Cortex of kidney (tissue), 1 donor: ENCODE data around the gene LARGE1.

Experiments
- DNase-seq: peaks from one replicate; lab custom pipeline; 2025; lab: John Stamatoyannopoulos, UW

Gene LARGE1

DNA sequence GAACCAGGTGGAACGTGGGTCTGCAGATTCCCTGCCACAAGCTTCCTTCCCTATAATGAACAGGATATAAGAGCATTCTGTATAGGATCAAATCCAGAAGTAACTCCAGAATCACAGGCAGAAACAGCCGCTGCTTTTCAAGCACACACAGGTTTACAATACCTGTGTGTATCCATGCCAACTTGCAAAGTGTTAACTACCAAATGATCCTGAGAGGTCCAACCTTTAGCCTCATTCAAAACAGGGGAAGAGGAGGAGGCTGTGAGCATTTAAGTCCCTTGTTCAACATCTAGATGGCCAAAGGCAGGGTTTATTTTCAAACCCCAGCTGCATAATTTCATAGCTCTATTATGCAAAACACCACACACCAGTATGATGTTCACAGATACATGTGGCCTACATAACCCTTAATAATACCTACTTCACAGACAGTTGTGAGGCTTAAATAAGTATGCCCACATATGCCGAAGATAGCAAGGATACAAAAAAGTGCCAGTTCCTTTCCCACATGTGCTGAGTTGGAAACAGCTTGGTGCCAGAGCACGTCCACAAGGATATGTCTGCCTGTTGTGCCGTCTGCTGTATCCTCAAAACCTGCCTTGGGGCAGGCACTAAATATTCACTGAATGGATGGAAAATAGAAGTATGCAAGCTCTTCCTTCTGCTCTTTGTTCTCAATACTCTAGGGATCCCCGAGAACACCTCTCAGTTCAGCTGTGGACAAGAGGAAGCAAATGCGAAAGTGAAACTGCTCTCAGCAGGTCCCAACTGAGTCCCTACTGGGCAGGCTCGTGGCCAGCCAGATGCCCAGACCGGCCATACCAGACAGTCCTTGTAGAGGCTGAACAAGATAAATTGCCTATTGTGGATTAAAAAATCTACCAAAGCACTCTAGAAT lies 66.8 kb downstream of the LARGE1 start:
- no peak for DNase-seq

DNA sequence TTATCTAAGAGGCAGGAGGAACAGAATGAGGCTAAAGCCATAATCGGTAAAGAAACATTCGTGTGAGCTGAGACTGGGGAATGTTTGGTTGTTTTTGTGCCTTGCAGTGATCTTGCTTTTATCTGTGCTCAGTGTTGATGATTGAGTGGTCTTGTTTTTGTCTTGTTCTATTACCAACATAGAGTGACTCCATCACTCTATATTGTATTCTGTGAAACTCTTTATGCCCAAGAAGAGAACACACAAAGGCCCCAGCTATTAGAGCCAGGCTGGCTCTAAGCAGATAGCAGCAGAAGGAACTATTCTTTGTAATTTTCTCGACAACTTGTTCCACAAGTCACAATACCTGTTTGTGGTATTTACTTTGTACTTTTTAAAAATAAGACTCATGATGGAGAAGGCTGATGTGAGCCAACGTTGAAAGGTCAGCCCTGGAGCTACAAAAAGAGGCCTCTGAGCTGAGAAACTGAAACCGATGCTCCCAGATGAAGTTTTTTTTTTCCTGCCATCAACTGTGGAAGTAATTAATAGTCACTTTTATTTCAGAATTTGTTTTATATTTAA lies 68.4 kb downstream of the LARGE1 start:
- no peak for DNase-seq

DNA sequence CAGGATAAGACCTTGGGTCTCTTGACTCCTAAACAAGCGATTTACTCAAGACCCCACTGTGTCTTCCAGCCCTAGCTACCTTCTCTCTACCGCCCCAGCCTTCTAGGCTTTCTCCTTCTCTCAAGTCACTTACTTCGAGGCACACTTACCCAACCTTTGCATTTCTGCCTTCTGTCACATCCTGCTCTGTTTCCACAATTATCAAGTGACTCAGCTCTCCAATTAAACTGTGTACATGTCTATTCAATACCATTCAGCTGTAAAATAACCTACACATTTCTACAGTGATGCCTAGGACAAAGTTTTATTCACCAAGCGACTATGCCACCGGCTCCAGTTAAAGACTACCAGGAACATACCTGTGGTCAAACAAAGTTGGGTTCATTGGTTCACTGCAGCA lies 69.0 kb downstream of the LARGE1 start:
- no peak for DNase-seq

DNA sequence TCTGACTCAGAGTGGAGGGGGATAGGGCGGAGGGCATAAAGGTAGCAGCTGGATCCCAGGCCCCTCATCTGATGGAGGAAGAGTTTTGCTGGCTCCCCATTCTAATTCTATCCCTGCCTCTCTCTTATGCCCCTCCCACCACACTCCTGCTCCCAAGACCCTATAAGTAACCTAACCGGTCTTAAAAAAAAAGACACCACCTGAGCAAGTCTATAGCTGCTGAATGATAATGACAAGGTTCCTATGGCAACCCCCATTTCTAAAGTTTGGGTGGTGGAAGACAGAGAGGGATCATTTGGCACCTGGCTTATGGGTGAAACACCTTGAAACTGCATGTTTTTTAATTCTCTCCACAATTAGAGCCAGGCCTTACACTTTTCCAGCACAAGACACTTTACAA lies 69.6 kb downstream of the LARGE1 start:
- DNase-seq = no peak

DNA sequence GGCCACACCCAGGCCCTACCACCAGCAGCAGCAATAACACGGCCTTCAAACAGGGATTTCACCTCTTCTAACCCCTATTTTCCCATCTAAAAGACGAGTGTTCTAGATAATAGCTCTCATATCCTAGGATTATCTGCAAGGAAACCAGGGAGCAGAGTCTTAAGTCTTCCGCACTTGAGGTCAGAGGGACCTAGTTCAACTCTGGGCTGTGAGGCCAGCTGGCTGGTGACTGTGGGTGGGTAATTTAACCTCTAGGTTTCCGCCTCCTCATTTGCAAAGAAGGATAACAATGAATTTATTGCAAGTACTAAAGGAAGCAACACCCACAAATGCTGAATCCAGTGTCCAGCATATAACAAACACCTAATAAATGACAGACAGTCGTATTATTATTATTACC lies 70.1 kb downstream of the LARGE1 start:
- DNase-seq = no peak

DNA sequence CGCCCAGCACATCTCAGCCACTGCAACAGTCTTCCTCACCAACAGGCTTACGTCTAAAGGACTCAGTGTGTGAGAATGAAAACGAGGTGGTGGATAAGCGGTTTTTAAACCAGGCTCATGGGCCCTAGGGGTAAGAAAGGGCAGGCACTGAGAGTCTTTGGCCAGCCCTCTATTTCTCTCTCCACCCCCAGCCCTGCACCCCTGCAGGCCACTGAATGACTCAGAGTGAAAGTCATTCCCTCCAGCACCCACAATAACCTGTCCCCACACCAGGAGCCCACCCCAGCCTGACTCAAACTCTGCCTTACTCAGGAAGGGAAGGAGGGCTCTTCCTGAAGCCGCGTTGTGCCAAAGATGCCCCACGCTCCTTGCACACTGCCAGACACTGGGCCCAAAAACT lies 72.0 kb downstream of the LARGE1 start:
- DNase-seq = no peak

DNA sequence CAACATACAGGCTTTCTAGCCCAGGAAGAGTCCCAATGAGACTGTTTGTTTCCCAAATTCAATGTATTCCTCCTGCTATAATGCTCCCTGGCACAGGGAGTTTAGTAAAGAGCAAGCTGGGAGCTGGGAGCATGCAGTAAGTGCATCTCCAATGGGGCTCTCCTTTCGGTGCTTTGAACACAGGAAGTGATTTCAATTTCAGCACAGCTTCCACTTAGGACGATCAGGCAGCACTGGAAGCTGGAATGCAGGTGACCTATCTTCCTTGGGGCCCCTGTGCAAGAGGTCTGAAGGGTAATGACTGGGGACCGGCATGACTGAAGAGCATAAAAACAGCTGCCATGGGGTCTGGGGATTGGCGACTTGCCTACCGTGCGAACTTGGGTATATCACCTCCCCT lies 76.0 kb downstream of the LARGE1 start:
- no peak for DNase-seq

DNA sequence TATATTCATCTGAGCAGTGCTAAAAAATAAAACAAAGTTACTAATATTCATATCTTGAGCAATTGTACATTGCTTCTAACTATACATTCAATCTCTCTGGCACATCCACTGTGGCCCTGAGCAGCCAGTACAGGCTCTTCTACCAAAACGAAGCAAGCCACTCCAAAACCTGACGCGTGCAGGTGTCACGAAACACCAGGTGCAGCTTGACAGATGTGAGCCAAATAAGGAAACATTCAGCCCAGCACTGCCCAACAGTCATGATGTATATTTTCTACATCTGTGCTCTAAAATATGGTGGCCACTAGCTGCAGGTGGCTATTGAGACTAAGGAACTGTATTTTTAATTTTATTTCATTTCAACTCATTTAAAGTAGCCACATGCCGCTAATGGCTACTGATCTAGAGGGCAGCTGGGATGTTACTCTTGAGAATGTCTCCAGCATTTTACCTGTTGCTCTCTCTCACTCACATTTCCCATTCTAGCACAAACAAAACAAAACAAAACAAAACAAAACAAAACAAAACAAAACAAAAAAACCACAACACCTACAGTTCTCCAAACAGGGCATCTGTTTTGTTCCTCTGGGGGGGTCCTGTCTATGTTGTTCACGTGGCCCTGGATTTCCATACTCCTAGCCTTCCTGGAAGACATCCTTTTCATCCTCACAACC lies 77.7 kb downstream of the LARGE1 start:
- DNase-seq = no peak

DNA sequence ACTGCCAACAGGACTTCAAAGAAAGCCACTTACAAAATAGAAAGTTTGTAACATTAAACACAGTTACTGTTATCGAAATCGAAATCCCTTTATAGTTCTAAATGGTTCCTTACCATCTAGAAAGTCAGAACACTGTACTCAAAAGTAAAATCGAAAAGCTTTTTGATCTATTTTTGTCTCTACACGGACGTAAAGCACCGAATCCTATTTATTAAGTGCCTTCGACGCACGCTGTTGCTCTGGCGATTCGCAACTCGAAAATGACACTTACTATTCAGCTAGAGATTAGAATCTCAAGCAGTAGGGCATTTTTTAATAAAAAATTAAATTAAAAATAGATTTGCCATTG lies 78.3 kb downstream of the LARGE1 start:
- no peak for DNase-seq

DNA sequence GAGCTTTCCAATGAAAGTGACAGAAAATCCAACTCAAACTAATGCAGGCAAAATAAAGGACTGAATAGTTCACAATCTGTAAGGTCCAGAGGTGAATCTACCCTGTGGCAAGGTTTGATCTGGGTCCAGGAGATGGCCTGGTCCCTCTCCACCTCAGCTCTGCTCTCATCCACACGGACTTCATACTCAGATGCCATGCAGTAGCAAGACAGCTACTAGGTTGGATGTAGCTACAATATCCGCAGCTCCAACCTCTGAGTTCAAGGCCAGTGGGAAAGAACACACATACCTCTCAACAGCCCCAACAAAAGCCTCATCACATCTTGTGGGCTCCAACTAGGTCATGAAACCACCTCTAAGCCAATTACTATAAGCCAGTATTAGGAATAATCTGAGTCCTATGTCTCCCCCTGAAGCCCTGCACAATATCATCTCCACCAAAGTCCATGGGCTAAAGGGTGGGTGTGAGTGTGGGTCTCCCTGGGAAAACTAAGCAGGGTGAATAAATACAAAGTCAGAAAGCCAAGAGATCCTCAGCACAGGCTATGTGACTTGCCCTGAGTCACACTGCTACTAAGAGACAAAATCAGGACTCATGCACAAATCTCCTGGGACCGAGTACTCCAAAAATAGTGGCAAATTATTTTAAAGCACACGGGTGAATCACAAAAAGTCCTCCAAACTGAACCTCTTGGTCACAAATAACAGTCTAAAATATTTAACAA lies 78.8 kb downstream of the LARGE1 start:
- no peak for DNase-seq

DNA sequence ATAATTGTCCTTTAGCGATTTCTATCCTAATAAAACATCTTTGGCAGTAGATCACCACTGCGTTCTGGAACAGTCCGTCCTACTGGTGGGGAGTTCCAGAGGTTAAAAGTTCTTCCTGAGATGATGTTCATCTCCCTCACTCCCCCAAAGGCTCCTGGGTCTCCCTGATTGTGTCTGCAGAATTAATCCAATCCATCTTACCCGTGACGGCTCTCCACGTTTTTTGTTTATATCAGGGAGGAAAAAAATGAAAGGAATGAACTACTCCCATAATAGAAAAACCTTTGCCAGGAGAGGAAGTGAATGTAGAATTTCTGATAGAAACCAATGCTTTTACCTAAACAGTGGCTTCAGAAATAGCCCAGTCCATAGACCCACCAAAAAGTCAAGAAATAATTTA lies 81.6 kb downstream of the LARGE1 start:
- no peak for DNase-seq

DNA sequence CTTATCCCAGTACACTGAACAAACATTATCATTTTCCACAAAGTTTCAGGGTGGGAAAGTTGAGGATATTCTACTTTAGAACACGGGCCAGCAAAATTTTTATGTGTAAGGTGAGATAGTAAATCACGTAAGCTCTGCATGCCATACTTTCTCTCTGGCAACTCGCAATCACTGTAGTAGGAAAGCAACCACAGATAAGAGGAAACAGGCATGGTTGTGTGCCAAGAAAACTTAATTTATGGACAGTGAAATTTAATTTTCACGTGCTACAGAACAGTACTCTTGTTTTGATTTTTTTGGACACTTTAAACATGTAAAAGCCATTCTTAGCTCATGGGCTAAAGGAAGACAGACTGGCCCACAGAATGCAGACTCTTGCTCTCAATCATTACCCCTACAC lies 82.5 kb downstream of the LARGE1 start:
- DNase-seq = no peak

DNA sequence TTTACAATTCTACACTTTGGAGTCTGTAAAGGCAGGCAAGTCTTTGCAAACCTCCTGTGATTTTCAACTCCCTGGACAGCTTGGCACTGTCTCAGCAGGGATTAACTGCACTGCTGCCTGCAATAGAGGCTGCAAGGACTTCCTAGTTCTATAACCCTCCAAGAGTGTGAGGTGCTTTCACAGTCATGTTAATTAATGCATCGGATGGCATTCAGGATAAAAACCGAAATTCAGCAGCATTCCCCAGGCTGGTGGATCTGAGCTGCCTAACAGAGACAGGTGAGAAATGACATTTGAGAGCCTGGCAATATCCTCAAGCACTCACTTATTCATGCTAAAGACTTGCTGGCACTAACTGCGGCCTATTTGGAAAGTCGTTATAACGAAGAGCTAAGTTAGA lies 85.0 kb downstream of the LARGE1 start:
- DNase-seq = no peak

DNA sequence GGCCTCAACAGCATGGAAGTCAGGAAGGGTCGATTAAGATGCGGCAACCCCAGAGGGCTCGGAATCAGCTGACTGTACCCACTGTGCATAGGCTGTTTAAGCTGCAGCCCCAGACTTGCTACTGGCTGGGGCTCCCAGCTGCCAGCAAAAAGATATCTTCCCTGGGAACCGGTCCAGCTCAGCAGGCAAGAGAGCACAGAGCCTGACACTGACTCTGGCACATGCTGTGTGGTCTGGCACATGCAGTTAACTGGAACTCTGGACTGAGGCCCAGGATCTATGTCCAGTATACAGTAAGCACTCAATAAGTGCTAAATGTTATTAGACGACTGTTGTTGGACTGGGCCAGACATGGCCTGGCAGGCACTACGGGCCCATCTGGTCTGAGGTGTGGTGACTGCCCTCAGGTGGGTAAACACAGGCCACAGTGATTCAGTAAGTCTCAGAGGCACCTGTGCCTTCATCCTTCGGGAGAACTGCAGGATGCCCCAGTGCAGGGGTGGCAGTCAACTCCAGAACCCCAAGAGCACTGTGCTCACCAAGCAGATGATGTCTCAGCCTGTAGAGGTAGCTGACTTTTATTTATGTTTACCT lies 87.6 kb downstream of the LARGE1 start:
- no peak for DNase-seq

DNA sequence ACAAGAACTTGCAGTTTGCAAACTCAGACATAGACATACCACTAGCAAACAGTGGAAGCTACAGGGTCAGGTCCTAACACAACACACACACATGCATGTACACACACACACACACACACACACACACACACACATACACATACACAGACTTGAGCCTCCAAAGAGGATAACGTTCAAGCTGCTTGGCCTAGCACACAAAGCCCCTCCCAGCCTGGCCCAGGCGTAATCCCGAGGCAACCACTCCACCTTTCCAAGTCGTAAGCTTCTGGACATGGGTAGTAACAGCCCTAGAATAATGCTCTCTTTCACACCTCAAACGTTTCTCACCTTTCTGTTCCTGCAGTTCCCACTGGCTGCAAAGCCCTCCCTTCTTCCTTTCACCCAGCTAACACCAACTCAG lies 88.6 kb downstream of the LARGE1 start:
- no peak for DNase-seq

DNA sequence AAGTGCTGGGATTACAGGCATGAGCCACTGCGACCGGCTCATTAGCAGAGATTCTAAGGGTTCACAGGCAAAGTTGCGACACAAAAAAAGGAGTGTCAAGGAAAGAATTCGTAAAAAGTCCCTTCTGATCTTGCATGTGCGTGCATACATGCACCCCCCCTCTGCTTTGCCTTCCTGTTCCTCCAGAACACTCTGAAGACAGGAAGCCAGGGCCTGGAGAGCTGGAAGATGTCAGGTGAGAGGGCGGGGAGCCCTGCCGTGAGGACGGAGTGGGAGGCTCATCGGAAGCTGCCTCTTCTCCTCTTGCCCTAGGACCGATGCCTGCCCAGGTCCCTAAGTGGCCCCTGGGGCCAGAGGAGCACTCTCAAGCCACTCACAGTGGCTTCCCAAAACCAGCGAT lies 89.1 kb downstream of the LARGE1 start:
- no peak for DNase-seq

DNA sequence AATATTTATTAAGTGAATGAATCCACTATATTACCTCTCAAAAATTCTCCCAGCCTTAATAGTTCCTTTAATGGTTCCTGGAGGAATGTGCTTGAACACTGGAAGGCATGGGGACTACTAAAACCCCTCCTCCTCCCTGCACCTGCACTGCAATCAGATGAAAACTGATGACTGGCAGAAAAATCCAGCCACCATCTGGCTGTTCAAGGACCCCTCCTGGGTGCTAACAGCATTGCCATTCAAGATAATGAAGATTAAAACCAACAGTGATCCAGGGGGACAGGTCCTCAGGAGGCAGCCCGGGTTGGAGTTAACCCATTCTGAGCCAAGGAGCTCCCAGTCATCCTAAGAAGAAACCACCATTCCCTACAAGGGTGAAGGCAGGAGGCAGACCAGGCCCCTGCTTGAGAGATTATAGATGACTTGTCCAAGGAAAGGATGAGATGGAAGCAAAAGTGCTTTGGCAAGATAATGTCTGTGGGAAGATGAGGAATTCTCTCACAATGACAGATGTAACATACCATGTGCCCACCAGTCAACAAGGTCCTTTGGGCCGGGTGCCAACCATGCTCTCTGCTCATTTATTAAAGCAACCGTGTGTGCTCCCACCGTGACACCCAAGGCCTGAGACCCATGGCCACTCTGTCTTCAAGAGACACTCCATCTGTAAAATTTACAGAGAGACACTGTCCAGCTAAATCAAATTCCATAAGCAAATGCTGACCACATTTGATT lies 90.6 kb downstream of the LARGE1 start:
- DNase-seq = no peak

DNA sequence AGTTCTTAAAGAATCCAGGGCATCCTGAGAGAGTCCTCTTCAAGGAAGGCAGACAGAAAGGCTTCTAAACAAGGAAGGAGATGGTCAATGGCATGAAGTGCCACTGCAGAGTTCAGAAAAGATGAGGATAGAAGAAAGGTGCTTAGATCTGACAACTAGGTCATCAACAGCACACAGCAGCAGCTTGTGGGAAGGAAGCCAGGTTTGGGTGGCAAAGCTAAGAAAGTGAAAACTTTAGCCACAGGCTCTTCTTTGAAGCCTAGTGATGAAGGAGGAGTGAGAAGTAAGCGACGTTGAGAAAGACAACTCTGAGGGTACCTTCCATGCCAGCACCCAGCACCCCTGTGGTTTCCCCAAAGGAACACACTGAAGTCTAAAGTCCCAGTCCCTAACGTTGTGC lies 92.0 kb downstream of the LARGE1 start:
- no peak for DNase-seq

DNA sequence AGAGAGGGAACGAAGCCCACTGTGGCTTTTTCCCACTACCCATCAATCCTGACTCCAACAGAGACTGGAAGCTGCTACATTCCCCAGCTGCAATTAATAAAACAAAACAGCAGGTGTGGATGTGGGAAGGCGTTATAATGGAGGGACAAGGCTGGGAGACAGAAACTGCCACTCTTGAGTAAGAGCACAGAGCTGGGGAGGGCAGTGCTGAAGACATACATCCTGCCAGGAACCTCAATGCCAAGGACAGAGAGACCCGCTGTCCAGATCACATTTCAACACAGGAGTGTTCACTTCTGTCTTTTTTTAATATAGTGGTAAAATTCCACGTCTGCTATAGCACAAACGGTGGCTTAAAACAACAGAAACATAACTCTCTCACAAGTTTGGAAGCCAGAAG lies 94.5 kb downstream of the LARGE1 start:
- DNase-seq = no peak

DNA sequence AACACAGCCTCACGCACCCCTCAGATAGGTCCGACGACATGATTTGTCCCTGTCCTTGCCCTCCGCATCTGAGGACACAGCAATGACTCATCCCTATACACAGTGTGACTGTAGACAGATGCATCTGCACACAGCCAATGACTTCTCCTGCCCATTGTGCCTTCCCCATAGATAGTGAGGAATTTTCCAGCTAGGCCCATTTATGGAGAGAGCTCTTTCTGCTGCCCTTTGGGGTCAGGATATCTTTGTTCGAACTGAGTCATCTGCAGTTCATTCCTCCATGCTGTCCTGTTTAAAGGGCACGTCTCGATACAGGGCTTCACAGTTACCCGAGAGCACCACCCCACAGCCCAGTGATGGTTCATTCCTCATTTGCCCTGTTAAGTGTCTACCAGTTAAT lies 96.7 kb downstream of the LARGE1 start:
- DNase-seq = no peak

DNA sequence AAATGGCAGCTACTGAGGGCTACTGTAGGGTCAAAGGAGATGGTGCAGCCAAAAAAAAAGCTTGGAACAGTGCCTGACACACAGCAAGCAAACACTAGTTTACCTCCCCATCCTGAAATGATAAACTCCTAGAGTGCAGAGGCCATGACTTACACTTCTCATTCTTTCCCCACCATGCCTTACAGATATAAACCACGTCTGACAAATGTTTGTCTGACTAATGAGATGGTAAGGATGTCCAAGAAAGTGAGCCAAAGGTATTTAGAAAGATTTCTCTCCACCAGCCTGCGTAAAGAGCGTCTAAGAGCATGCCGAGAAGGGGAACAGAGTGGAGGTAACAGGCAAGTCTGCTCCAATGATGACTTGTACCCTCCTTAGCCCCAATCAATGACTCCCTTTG lies 99.0 kb downstream of the LARGE1 start:
- no peak for DNase-seq

DNA sequence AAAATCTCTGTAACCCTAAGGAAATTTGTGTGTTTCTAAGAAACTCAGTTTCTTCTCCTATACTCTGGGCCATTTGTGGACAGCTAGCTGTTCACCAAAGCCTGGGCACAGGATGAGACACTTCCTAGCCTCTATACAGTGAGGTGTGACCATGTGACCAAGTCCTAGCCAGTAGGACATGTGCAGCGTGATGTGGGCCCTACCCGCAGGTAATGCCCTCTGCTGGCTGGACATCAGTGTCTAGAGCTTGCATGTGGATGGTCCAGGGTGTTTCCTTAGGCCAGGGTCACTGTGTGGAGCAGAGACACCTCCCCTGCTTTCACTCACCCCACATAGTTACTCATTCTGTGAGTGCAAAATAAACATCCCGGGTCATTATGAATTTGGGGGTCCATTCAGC lies 100.5 kb downstream of the LARGE1 start:
- DNase-seq = no peak
